CD4-positive, alpha-beta T cell treated with Interleukin-12 subunit alpha and Interleukin-12 subunit beta, for 1 hour (primary cell): Measurements from ENCODE around the gene DHRS12.
A peak's percentile ranks its signal among the peaks of the same experiment; 100 is the strongest.
"Not testable (repeated sequence)": the region's sequence is repeated elsewhere in the genome, so short reads cannot be mapped to it uniquely, and the experiment has no call there.

Experiments used
- DNase-seq: peaks from one replicate; pipeline ENCODE4 v3.0.0-alpha.2; 2020

The DHRS12 gene

DNA sequence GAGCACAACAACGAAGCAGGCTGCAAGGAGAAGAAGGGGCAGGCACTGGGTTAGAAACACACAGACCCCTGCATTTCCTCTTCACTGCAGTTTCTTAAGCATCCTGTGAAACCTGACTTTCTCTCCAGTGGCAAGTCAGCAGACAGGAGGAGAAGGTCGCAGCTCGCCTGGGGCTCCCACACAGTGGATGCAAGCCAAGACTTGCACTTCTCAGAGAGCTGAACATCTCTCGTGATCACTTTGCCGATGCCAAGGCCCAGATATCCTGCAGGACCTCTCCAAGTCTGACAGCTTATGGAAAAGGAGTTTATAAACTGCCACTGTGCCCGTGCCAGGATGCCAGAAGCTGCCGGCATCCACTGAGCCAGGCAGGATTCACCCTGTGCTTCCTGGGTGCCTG, 22.6 kb upstream of the DHRS12 start:
- DNase-seq = no peak

DNA sequence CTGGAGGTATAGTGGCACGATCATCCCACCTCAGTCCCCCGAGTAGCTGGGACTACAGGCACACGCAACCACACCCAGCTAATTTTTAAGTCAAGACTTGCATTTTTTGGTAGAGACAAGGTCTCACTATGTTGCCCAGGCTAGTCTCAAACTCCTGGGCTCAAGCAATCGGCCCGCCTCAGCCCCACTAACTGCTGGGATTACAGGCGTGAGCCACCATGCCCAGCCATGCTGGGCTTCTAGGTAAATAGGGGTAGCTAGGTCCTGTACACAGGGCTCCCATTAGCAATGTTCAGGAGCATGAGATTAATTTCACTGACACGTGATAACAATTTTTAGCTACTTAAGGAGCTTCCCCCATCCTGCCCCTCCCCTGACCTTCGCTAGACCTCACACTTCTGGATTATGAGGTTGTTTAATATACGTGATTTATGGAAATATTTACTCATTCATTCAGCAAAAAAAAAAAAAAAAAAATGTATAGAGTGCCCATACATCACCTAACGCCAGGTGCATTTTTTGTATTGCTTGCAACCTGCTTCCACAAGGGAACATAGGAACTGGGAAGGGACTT, 21.8 kb upstream of the DHRS12 start:
- no peak for DNase-seq

DNA sequence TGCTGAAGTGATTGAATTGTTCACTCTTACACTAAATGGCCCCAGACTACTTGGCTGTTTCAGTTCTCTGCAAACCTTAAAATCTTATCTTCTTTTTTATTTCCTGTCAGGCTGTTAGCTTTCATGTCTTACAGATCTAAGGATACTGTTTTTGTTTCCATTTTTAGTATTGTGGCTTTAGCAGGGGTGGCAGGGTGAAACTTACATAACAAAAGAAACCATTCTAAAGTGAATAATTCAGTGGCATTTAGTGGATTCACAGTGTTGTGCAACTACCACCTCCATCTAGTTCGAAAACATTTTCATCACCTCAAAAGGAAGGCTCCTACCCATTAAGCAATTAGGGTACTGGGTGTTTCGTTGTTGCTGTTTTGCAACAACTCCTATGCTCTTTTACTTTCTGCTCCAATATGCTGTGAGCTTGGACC, 21.2 kb upstream of the DHRS12 start:
- peak; percentile 69 for DNase-seq

- not testable (repeated sequence) for DNase-seq
These were observed 20.7 kb upstream of the DHRS12 start for GRCh38 chr13:51824712-51825111.

- DNase-seq = no peak
These were observed 19.9 kb upstream of the DHRS12 start for GRCh38 chr13:51823863-51824262.

GRCh38 chr13:51823359-51823758, 19.4 kb upstream of the DHRS12 start:
- no peak for DNase-seq

DNA sequence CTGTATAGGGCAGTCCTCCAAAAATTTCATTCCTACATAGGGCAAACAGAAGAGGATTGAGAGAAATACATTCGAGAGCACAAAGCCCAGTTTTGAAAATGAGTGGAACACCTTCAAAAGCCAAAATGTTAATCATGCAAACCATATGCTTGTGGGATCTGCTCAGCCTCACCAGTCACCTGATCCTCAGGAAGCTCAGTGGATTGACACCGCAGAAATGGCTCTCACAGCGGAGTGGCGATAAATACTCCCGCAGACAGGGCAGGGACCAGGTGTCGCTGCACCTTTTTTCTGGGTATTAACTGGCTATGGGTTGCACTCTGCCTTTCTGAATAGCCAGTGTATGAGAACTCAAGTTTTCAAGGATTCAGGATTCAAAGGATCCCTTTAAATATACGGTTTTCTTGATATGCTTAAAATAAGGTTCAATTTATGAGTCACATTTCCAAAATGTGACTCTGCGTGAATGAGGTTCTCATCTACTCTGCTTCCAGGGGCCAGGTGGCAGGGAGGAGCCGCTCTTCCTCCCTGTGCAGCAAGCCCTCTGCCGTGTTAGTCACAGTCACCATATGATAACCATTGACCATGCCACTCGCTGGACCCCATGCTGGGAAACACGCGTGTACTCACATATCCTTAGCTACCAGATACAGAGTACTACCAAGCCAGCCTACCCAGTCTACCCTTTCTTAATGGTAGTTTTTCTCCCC, 18.3 kb upstream of the DHRS12 start:
- DNase-seq = no peak

DNA sequence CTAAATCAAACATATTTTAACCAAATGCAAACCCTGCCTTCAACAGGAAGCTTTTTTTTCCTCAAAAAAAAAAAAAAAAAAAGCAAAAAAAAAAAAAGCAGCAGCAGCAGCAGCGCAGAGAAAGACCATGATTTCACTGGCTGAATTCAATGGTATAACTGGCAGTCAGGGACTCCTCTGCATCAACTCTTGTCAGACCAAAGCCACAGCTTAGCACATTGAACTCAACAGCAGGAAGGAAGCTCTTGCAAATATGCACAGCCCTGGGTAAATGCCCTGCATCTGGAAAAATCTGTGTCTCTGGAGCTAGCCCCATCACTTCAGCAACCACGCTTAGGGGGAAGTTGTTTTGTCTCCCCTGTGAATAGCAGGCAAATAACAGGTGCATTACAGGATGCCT, 17.6 kb upstream of the DHRS12 start:
- peak; percentile 54 for DNase-seq

GRCh38 chr13:51820016-51820597, 16.1 kb upstream of the DHRS12 start:
- DNase-seq = no peak

- DNase-seq = no peak
These were observed 15.6 kb upstream of the DHRS12 start for GRCh38 chr13:51819544-51819943.

GRCh38 chr13:51818781-51819511, 15.0 kb upstream of the DHRS12 start:
- peak; percentile 55 for DNase-seq

DNA sequence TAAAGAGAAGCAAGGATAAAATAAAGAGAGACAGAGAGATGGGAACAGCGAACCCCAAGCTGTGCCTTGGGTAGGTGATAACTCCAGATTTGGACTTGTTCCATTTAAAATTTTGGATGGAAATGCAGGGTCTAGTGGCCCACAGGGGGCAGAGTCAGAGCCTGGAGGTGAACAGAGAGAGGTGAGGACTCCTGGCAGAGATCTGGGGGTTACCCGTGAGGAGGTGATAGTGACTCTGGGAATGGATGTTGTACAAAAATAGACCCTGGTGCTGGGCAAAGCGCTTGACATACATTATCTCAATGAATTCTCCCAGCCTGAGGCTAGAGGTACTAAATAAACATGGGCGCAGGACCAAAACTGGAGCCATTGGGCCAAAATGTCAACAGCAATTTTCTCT, 14.3 kb upstream of the DHRS12 start:
- DNase-seq = no peak

DNA sequence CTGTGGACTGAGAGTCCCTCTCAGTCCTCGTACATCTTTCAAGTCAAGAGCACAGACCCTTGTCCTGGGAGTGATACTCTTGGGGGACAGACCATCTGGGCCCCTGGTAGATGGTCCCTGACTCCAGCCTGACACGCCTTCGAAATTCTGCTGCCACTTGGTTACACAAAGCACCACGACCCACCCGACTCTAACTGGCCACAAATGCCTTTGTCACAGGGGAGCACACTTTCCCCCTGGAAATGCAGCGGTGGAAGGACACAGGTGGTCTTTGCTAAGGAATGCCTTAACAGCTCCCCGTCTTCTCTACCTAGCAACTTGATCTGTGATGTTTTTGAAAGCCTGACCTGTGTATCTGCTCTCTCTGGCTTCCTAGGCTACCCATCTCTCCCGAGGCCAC, 13.8 kb upstream of the DHRS12 start:
- DNase-seq = no peak

GRCh38 chr13:51816604-51817249, 12.8 kb upstream of the DHRS12 start:
- no peak for DNase-seq

GRCh38 chr13:51815848-51816247, 11.9 kb upstream of the DHRS12 start:
- no peak for DNase-seq

DNA sequence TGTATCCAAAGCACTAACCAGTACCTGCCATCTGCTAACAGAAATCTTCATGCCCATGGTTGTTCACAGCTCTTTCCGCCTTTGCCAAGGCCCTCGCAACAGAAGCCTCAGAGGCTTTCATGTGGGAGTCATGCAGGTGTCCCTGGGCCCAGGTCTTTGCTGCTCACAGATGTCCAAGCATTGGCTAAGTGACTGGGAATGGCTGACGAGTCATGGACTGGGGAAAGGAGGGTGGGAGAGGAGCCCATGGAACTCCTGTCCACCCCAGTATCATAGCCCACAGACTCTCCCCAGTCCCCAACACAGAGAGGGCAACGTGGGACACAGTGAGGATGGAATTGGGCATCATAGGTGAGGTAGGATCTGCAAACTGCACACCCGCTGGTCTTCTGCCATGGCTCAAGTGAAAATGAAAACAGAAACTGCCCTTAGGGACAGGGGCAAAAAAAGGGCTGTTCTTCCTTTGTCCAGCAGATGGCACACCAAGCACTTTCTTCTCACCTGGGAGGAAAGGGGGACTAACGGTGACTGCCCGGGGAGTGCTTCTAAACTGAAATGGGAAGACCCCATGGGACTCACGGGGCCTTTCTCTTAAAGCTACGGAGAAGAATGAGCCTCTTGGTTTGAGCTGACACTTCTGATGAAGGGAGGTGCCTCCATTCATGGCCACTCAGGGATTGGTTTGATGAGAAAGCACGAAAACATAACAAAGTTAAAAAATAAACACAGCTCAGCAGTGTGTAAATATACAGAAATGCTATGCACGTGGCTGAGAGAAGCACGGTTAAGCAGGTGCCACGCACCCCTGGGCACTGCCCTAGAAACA, 11.1 kb upstream of the DHRS12 start:
- peak; percentile 84 for DNase-seq

DNA sequence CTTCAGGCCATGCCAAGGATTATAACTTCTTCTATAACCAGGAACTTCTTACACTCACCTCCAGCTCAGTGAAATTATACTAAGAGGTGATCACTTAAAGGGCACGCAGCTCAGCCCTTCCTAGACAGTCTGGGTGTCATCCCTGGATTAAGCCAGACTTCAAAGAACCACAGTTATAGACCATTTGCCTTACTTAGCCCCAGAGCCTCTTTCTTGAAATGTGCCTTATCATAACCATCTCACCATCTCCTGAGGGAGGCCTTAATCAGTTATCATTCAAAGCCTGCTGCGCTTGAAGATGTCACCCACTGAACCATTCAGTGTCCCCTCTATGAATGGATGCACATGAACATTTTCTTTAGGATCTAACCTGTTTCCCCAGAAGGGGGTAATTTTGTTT, 10.1 kb upstream of the DHRS12 start:
- DNase-seq = no peak

- no peak for DNase-seq
These were observed 8.0 kb upstream of the DHRS12 start for GRCh38 chr13:51811920-51812451.

GRCh38 chr13:51811046-51811445, 7.1 kb upstream of the DHRS12 start:
- DNase-seq = no peak

GRCh38 chr13:51808811-51809210, 4.8 kb upstream of the DHRS12 start:
- no peak for DNase-seq

DNA sequence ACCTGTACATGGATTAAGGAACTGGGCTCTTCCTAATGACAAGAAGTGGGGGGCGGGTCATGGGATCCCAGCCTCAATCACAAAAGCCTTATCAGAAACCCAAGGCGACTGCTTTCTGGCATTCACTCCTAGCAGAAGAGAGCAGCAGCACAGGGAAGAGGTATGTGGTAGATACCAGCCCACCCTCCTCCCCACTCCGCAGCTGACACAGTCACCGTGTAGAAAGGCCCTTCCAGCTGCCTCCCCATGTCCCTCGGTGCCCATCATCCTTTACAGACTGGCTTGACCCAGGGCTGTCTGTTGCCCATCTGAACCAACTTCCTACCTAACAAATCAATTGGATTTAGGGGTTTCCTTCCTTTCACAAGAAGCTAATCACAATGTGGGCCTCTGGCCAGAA, 3.1 kb upstream of the DHRS12 start:
- DNase-seq = no peak

- DNase-seq = peak; percentile 53
These were observed 2.6 kb upstream of the DHRS12 start for GRCh38 chr13:51806566-51806965.
